Suppressor macrophage (primary cell): ENCODE data around the gene GEMIN4.
"Not testable (repeated sequence)": the region's sequence is repeated elsewhere in the genome, so short reads cannot be mapped to it uniquely, and the experiment has no call there.

Source experiments
- DNase-seq, 4 experiments: peaks; one replicate each; pipeline ENCODE4 v3.0.0-alpha.2; 2020 to 2022
- total RNA-seq, 17 experiments: gene quantifications; one replicate each; lab custom pipeline; 2026; ENCODE audit warnings: mixed read lengths in 6 of 17, inconsistent platforms in 3 of 17; lab: John Stamatoyannopoulos, UW

The GEMIN4 gene
- total RNA-seq: 5.3 to 34.5 (median 13.0) reads per million in 17 experiments

DNA sequence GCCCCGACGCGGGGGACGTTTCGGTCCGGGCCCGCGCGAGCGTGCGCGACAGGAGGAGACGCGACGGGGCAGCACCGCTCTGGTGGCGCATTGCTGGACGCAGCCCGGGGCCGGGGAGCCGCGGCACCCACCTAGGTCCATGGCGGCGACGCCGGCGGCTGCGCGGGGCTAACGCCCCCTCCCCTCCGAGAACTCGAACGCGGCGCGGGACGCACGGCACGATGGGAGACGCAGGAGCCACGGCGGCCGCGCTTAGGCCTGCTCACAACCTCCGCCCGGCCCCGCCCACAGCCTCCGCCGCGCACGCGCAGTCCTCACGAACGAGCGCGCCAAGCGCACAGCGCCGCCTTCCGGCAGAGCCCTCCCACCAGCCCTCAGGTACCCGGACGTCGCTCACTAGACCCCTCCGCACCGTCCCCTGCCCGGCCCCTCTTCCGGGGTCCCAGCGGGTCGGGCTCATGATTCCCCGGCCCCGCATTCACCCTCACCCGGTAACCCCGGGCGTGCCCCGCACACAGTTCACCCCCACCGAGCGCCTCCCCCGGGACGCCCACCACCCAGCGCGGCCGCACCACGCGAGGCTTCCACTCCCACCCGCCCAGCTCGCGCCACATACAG lies at the start of gene GEMIN4:
Gene GEMIN4 (minus strand): TSS at position 263 of the 618 bp plus-strand sequence. CDS start 122 bp downstream, at position 141.
- peak; percentile 91 to 97 (median 96) for DNase-seq

GRCh38 chr17:801660-802059 lies 49.6 kb upstream of the GEMIN4 start:
- no peak for DNase-seq

GRCh38 chr17:800446-801242 lies 48.6 kb upstream of the GEMIN4 start:
- DNase-seq: no peak

DNA sequence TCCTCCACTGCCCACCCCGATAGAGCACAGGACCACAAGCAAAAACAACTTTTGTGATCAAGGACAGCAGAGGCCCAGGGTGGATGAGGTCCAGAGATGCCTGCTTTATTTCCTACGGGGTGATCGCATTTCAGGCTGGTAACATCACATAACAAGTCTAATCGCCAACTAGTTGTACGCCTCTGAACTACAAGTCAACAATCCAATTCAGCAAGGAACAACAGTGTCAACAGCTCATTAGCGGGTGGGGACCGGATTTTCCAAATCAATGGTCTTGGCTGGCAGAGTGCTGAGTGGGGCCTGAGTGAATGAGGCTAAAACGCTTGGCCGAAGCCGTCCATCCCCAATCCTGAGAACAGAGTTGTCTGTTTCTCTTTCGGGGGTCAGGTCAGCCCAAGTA lies 47.2 kb upstream of the GEMIN4 start:
- no peak for DNase-seq

- DNase-seq: no peak
Measured at GRCh38 chr17:798246-798645, 46.2 kb upstream of the GEMIN4 start.

DNA sequence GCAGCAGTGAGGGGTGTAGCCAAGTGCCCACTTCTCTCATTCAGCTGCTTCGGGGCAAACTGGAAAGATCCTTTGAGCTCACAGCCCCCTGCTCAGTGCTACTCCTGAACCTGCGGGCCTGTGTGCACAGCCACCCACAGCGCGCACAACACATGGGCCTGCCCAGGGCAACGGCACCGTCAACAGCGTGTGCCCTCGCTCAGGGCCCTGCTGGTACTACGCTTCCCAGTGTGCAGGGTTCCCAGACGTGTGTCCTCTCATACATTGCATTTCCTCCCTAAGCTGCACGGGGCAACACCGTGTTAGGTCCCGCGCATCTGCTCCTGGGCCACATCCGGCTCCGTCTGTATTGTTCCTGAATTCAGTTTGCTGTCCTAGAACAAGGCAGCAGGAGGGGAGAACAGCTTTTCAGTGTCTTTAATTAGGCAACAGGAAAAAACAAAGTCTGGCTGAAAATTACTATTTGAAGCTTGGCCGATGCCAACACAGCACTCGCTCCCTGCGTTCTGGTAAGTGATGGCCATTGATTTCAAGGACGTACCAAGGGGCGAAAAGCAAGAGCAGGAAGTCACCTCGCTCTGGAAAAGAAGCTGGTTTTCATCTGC lies 45.3 kb upstream of the GEMIN4 start:
- DNase-seq: no peak

DNA sequence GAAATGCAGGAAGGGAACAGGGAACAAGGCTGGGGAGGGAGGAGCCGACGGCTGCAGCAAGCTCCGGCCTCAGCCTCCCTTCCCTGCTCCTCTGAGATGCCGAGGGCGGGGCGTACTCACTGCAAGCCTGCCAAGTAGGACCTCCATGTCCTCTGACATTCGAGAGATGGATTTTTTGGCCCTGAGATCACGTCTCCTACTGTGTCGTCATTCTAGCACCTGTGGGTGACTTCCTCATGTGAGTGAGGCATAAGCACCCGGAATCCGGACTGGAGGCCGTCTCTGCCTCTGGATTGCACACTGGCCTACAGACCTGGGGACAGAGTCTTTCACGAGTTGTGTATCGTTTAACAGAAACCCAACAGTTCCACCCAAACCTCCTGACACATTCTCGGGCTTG lies 44.5 kb upstream of the GEMIN4 start:
- DNase-seq: no peak

DNA sequence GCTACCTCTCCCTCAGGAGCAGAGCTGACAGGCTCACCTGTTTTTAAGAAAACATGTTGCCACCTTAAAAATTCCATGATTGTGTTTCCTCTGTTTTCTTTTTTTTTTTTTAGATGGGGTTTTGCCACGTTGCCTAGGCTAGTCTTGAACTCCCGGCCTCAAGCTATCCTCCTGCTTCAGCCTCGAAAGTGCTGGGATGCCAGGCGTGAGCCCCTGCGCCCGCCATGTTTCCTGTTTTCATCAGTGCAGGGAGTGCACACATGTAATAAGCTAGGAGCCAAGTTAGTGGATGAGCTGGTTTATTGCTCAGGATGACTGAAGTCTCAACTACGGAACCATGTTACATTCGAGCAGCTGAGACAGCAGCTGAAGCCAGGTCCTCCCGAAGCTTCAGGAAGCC lies 43.7 kb upstream of the GEMIN4 start:
- no peak for DNase-seq

DNA sequence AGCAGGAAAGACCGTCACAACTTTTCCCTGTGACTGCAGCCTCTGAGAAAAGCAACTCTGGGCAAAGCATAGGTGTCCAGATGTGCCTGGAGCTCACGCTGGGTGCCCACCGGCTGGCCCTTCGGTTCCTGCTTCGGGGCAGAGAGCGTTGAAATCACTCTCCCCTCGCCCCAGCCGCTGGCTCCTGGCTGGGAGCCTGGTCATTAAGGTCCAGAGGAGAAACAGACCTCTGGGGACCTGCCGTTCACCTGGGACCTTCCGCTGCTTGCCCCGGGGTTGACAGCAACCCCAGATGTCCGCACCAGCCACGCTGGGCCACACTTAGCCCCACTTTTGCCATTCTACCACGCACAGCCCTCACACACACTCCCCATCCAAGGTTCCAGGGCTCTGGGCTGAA lies 43.2 kb upstream of the GEMIN4 start:
- DNase-seq: no peak

- peak; percentile 59 to 80 (median 68) for DNase-seq
Measured at GRCh38 chr17:794876-795275, 42.8 kb upstream of the GEMIN4 start.

DNA sequence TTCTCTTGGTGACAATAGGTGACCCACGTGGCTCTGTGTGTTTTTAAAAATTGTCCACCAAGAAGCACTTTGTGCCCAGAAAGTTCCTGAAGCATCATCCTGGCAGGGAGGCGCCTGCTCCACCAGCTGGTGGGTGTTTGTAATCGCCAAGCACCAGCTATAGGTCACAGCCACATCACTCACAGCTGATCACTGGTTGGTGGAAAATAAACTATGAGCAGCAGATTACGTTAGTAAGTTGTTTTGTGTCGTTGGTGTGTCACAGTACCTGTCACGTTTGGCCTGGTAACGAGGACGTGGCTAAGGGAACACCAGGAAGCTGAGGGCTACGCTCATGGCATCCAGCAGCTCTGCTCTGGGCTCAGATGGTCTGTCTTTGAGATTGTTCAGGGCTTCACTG lies 40.2 kb upstream of the GEMIN4 start:
- no peak for DNase-seq

DNA sequence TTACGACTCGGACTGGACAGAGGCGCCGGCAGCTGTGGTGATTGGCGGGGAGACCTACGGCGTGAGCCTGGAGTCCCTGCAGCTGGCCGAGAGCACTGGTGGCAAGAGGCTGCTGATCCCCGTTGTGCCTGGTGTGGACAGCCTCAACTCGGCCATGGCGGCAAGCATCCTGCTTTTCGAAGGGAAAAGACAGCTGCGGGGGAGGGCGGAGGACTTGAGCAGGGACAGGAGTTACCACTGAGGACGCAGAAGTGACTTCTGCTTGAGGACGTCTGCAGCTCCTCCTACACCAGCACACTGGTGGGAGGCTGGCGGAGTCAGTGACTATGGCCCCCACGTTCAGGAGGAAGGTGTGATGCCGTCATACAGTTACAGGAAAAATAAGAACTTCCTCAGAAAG lies 39.8 kb upstream of the GEMIN4 start:
- no peak for DNase-seq

GRCh38 chr17:790874-791247 lies 38.8 kb upstream of the GEMIN4 start:
- DNase-seq: not testable (repeated sequence)

DNA sequence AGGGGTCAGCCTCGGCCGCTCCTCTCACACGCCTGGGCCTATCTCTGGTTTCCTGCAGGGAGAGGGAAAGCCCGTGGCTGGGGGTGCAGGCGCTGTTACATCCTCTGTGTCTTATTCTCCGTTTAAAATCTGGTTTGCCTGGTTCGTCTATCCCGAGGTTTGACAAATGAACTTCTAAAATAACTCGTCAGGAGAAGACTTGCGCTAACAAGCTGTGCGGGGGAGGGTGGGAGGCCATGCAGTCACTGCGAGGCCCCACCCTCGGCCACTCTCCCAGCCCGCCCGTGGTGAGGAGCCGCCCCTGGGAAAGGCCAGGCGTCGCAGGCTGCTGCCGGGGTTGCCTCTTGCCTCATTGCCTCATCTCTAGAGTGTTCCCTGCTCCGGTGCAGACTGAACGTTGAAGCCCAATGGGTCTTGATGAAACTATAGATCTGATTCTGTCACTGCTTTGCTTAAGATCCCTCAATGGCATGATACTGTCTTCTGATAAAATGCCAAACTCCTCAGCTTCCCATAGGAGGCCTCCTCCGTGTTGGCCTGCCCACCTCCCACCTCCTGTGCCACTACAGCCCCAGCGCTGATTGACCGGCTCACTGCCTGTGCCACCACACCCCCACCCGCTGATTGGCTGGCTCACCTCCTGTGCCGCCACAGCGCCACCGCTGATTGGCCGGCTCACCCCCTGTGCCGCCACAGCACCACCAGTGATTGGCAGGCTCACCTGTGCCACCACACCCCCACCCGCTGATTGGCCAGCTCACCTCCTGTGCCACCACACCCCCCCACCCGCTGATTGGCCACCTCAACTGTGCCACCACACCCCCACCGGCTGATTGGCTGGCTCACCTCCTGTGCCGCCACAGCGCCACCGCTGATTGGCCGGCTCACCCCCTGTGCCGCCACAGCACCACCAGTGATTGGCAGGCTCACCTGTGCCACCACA lies 38.1 kb upstream of the GEMIN4 start:
- not testable (repeated sequence) for DNase-seq

- DNase-seq: no peak
Measured at GRCh38 chr17:789160-789840, 37.2 kb upstream of the GEMIN4 start.

- DNase-seq: no peak
Measured at GRCh38 chr17:788551-788950, 36.5 kb upstream of the GEMIN4 start.

- DNase-seq: no peak
Measured at GRCh38 chr17:787641-788221, 35.7 kb upstream of the GEMIN4 start.

DNA sequence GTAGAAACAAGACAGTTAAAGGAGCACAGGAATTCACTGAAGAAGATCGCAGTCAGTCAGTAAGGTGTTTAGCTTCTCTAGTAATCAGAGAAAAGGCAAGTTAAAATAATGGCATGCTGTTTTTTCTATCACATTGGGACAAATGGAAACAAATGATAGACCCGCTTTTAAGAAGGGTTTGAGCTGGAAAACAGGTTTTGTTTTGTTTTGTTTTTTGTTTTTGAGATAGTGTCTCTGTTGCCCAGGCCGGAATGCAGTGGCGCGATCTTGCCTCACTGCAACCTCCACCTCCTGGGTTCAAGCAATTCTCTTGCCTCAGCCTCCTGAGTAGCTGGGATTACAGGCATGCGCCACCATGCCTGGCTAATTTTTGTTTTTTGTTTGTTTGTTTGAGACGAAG lies 33.8 kb upstream of the GEMIN4 start:
- DNase-seq: not testable (repeated sequence)

DNA sequence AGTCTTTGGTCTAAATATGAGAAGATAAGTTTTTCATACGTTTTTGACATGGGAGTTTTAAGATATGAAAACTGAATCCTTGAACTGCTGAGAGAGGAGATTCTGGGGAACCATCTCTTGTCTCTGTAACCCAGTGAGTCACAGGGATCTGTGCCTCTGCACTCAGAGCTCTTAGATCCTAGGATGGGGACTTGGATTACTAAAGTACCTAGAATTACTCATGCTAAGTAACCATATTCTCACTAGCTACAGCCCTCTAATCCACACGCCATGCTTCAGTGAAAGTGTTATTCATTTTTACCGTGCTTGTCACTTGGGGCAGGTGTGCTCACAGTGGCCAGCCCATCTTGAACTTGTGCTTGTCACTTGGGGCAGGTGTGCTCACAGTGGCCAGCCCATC lies 32.1 kb upstream of the GEMIN4 start:
- no peak for DNase-seq

GRCh38 chr17:781805-782731 lies 30.0 kb upstream of the GEMIN4 start, which contains the start of the genes GLOD4 and MRM3:
GLOD4 (minus strand) TSS chr17:782280; CDS start chr17:782255, 25 bp downstream.
MRM3 (plus strand) TSS chr17:782353; CDS start chr17:782379, 26 bp downstream.
- peak; percentile 94 to 98 (median 97) for DNase-seq
